HepG2 (cell line): ENCODE results near the gene PDZRN4. TPM values are rescaled to one million over a fixed set of nuclear protein-coding genes. Genes with fewer than 3 reads are reported as not detected.

Experiments used
- SIX1 ChIP-seq: sonication (generic); formaldehyde crosslinking; IDR thresholded peaks from 2 replicates; pipeline ENCODE4 v1.4.0; 2020; ENCODE audit warnings: missing genetic modification reagents, borderline replicate concordance
- ZNF614 ChIP-seq: IDR thresholded peaks from 2 replicates; pipeline ENCODE4 v1.6.1; 2018; ENCODE audit warnings: missing biosample characterization, missing genetic modification reagents, inconsistent platforms, borderline replicate concordance
- polyA plus RNA-seq, 8 experiments: library from polyadenylated mRNA; depleted of rRNA in 3 of 8; stranded (reverse) in 7 of 8; unstranded in 1 of 8; fragments of >200 nt; fragmentation: Illumina TruSeq in 4 of 8; extraction: Trizol in 4 of 8; gene quantifications; 2 replicates each; pipeline versions ENCODE4 v1.2.1 to v1.2.3, GENCODE V29; 2011 to 2016; ENCODE audit warnings: low read depth in 4 of 8, missing spikeins in 1 of 8, mixed read lengths in 1 of 8; ENCODE audit not compliant: insufficient read depth in 1 of 8
- total RNA-seq, 5 experiments: library from RNA; depleted of rRNA; stranded (reverse); fragments of >200 nt; fragmentation: Illumina TruSeq; extraction: Trizol; gene quantifications; 2 replicates each; pipeline ENCODE4 v1.2.3, GENCODE V29; 2016; ENCODE audit warnings: low read depth in 1 of 5
- TF ChIP-seq, protein P1 (sequence below): sonication (generic); formaldehyde crosslinking; IDR thresholded peaks from 2 replicates; pipeline ENCODE4 v1.5.0; 2020; ENCODE audit warnings: mild to moderate bottlenecking, missing genetic modification reagents, borderline replicate concordance
- TF ChIP-seq, protein P2 (sequence below): sonication (generic); formaldehyde crosslinking; IDR thresholded peaks from 2 replicates; pipeline ENCODE4 v1.4.0; 2020; ENCODE audit warnings: mild to moderate bottlenecking, missing genetic modification reagents

The PDZRN4 gene
- total and polyA plus RNA-seq, 2 of the 13 experiments (the other 11 are each of a cell fraction or from before 2014, with no cell fraction given) = not detected

DNA sequence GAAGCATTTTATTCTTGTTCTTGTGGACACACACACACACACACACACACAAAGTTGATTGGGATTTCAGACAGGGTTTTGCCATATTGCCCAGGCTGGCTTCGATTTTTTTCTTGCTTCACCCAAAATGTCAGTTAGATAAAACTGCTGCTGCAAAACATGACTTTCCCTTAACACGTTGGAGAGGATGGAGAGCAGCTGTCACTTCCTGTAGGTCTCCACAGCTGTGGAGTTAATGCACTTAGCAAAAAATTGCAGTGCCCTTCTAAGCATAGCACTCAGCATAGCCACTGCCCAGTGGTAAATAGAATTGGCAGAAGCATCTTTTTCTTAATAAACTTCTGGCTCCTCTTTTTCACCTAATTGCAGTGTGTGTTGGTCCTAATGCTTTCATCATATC is 54.5 kb downstream of the PDZRN4 start (continued):
- TF ChIP-seq, protein P1, sequence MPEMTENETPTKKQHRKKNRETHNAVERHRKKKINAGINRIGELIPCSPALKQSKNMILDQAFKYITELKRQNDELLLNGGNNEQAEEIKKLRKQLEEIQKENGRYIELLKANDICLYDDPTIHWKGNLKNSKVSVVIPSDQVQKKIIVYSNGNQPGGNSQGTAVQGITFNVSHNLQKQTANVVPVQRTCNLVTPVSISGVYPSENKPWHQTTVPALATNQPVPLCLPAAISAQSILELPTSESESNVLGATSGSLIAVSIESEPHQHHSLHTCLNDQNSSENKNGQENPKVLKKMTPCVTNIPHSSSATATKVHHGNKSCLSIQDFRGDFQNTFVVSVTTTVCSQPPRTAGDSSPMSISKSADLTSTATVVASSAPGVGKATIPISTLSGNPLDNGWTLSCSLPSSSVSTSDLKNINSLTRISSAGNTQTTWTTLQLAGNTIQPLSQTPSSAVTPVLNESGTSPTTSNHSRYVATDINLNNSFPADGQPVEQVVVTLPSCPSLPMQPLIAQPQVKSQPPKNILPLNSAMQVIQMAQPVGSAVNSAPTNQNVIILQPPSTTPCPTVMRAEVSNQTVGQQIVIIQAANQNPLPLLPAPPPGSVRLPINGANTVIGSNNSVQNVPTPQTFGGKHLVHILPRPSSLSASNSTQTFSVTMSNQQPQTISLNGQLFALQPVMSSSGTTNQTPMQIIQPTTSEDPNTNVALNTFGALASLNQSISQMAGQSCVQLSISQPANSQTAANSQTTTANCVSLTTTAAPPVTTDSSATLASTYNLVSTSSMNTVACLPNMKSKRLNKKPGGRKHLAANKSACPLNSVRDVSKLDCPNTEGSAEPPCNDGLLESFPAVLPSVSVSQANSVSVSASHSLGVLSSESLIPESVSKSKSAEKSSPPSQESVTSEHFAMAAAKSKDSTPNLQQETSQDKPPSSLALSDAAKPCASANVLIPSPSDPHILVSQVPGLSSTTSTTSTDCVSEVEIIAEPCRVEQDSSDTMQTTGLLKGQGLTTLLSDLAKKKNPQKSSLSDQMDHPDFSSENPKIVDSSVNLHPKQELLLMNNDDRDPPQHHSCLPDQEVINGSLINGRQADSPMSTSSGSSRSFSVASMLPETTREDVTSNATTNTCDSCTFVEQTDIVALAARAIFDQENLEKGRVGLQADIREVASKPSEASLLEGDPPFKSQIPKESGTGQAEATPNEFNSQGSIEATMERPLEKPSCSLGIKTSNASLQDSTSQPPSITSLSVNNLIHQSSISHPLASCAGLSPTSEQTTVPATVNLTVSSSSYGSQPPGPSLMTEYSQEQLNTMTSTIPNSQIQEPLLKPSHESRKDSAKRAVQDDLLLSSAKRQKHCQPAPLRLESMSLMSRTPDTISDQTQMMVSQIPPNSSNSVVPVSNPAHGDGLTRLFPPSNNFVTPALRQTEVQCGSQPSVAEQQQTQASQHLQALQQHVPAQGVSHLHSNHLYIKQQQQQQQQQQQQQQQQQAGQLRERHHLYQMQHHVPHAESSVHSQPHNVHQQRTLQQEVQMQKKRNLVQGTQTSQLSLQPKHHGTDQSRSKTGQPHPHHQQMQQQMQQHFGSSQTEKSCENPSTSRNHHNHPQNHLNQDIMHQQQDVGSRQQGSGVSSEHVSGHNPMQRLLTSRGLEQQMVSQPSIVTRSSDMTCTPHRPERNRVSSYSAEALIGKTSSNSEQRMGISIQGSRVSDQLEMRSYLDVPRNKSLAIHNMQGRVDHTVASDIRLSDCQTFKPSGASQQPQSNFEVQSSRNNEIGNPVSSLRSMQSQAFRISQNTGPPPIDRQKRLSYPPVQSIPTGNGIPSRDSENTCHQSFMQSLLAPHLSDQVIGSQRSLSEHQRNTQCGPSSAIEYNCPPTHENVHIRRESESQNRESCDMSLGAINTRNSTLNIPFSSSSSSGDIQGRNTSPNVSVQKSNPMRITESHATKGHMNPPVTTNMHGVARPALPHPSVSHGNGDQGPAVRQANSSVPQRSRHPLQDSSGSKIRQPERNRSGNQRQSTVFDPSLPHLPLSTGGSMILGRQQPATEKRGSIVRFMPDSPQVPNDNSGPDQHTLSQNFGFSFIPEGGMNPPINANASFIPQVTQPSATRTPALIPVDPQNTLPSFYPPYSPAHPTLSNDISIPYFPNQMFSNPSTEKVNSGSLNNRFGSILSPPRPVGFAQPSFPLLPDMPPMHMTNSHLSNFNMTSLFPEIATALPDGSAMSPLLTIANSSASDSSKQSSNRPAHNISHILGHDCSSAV (CRISPR knock-in tag) = no peak
- TF ChIP-seq, protein P2, sequence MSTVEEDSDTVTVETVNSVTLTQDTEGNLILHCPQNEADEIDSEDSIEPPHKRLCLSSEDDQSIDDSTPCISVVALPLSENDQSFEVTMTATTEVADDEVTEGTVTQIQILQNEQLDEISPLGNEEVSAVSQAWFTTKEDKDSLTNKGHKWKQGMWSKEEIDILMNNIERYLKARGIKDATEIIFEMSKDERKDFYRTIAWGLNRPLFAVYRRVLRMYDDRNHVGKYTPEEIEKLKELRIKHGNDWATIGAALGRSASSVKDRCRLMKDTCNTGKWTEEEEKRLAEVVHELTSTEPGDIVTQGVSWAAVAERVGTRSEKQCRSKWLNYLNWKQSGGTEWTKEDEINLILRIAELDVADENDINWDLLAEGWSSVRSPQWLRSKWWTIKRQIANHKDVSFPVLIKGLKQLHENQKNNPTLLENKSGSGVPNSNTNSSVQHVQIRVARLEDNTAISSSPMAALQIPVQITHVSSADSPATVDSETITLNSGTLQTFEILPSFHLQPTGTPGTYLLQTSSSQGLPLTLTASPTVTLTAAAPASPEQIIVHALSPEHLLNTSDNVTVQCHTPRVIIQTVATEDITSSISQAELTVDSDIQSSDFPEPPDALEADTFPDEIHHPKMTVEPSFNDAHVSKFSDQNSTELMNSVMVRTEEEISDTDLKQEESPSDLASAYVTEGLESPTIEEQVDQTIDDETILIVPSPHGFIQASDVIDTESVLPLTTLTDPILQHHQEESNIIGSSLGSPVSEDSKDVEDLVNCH (CRISPR knock-in tag) = no peak
- TF ChIP-seq SIX1 (CRISPR knock-in tag) (no peak), ZNF614 (CRISPR knock-in tag) (no peak)
- TF ChIP-seq, all 625 proteins: peak for 0
